Calu3 (cell line): ENCODE data around the gene MRTFA. TPM values are rescaled to one million over a fixed set of nuclear protein-coding genes. Genes with fewer than 3 reads are reported as not detected.

Experiments
- BruUV-seq: library from RNA; stranded (reverse); fragments of 400-500 nt; replicated peaks from 2 replicates; lab custom pipeline; 2021; lab: Mats Ljungman, UMichigan
- CTCF ChIA-PET: fragments of 300-600 bp; sonication (Branson Sonifier 250); formaldehyde crosslinking; loops from one replicate; lab custom pipeline; 2022; ENCODE audit warnings: antibody characterized with exemption; lab: Charles Lee
- DNase-seq: peaks from one replicate; pipeline ENCODE4 v3.0.0; 2022
- H3K27ac Mint-ChIP-seq: one replicate; pipeline ENCODE4 v1.8.0; 2022; ENCODE audit warnings: mixed read lengths; ENCODE audit not compliant: unreplicated experiment
- H3K27me3 Mint-ChIP-seq: one replicate; pipeline ENCODE4 v1.8.0; 2022; ENCODE audit warnings: mixed read lengths; ENCODE audit not compliant: unreplicated experiment
- H3K36me3 Mint-ChIP-seq: one replicate; pipeline ENCODE4 v1.8.0; 2022; ENCODE audit warnings: mild to moderate bottlenecking, moderate library complexity, mixed read lengths; ENCODE audit not compliant: insufficient read depth, unreplicated experiment
- H3K4me1 Mint-ChIP-seq: one replicate; pipeline ENCODE4 v1.8.0; 2022; ENCODE audit warnings: mild to moderate bottlenecking, low read depth, mixed read lengths; ENCODE audit not compliant: unreplicated experiment
- H3K4me3 Mint-ChIP-seq: one replicate; pipeline ENCODE4 v1.8.0; 2022; ENCODE audit warnings: mild to moderate bottlenecking, low read depth, moderate library complexity, mixed read lengths; ENCODE audit not compliant: unreplicated experiment
- H3K9me3 Mint-ChIP-seq: one replicate; pipeline ENCODE4 v1.8.0; 2022; ENCODE audit warnings: low read depth, mixed read lengths; ENCODE audit not compliant: unreplicated experiment
- CTCF ChIP-seq: fragments of 200-600 bp; IDR thresholded peaks from one replicate; pipeline ENCODE4 v1.8.0; 2022; ENCODE audit warnings: antibody characterized with exemption; ENCODE audit not compliant: unreplicated experiment
- intact Hi-C: fragments of 100-400 bp; cut with micrococcal nuclease; formaldehyde crosslinking; loops from one replicate; pipeline ENCODE4 v1.10.0; 2022; ENCODE audit not compliant: unreplicated experiment
- total RNA-seq: library from RNA; stranded (reverse); gene quantifications from 2 replicates; pipeline ENCODE4 v1.2.3, GENCODE V29; 2022

MRTFA gene
- total RNA-seq, 1 experiment from 2014 or later, result 54.1 TPM

GRCh38 chr22:40366068-40366467 lies 270.5 kb downstream of the MRTFA start:
- Mint-ChIP-seq H3K27me3 (no peaks in the 10 kb centered on the region), H3K9me3 (no peaks in the 10 kb centered on the region), H3K27ac (no peak overlapping the region), H3K36me3 (peaks cover 59% of the 10 kb centered on the region), H3K4me3 (no peak overlapping the region), H3K4me1 (no peaks in the 10 kb centered on the region)
- DNase-seq, result no peak
- intact Hi-C loops, result no loop called here
- no TSS peak for BruUV-seq
- no peak for TF ChIP-seq CTCF
- CTCF ChIA-PET, result no interaction called here

- Mint-ChIP-seq H3K4me3 (no peak overlapping the region), H3K36me3 (peaks cover 62% of the 10 kb centered on the region), H3K27me3 (no peaks in the 10 kb centered on the region), H3K4me1 (no peaks in the 10 kb centered on the region), H3K9me3 (no peaks in the 10 kb centered on the region), H3K27ac (no peak overlapping the region)
- no peak for DNase-seq
- no TSS peak for BruUV-seq
- intact Hi-C loops, result no loop called here
- TF ChIP-seq CTCF, result no peak
- CTCF ChIA-PET, result no interaction called here
These were observed 272.1 kb downstream of the MRTFA start for GRCh38 chr22:40364431-40364830.

- Mint-ChIP-seq H3K4me3 (no peak overlapping the region), H3K27ac (no peak overlapping the region)
- CTCF ChIA-PET, result interaction anchor here (0.7 kb wide), 1 partner anchor 555 kb away, joined by 4 read pairs; no protein-coding TSS in a partner anchor
These were observed 273.5 kb downstream of the MRTFA start for GRCh38 chr22:40363059-40363458.

GRCh38 chr22:40361100-40361499 lies 275.4 kb downstream of the MRTFA start:
- DNase-seq, result no peak
- Mint-ChIP-seq H3K27ac (no peak overlapping the region), H3K4me1 (no peaks in the 10 kb centered on the region), H3K27me3 (no peaks in the 10 kb centered on the region), H3K4me3 (no peak overlapping the region), H3K36me3 (peaks cover 78% of the 10 kb centered on the region), H3K9me3 (no peaks in the 10 kb centered on the region)
- no peak for TF ChIP-seq CTCF
- CTCF ChIA-PET, result no interaction called here
- intact Hi-C loops, result no loop called here
- BruUV-seq, result no TSS peak

More at GRCh38 chr22:40363059-40363458, 273.5 kb downstream of the MRTFA start:
- H3K4me1 Mint-ChIP-seq, result no peaks in the 10 kb centered on the region
- peaks cover 74% of the 10 kb centered on the region for H3K36me3 Mint-ChIP-seq
- TF ChIP-seq CTCF, result no peak
- H3K27me3 Mint-ChIP-seq, result no peaks in the 10 kb centered on the region
- no peaks in the 10 kb centered on the region for H3K9me3 Mint-ChIP-seq
- no TSS peak for BruUV-seq
- DNase-seq, result no peak
- intact Hi-C loops, result no loop called here

Other genes with a start within 250 kb of the MRTFA start
- not detected in 2 replicates for gene MCHR1, start 42.8 kb upstream of the MRTFA start, total RNA-seq
- gene SLC25A17, start 182.6 kb upstream of the MRTFA start, total RNA-seq, result 20.7 and 24.3 TPM in 2 replicates
- 307 and 322 TPM in 2 replicates for gene ST13, start 219.9 kb upstream of the MRTFA start, total RNA-seq
- gene XPNPEP3, start 220.4 kb upstream of the MRTFA start, total RNA-seq, result 33.1 and 39.9 TPM in 2 replicates
- not detected in 2 replicates for gene DNAJB7, start 225.4 kb upstream of the MRTFA start, total RNA-seq